Measurements from ENCODE around the gene CWC15. TPM values are rescaled to one million over a fixed set of nuclear protein-coding genes. Genes with fewer than 3 reads are reported as not detected.
"Not testable (repeated sequence)": the region's sequence is repeated elsewhere in the genome, so short reads cannot be mapped to it uniquely, and the experiment has no call there.

CWC15 gene
- total RNA-seq, 1 donor from 2014 or later, result 75.9 TPM

DNA sequence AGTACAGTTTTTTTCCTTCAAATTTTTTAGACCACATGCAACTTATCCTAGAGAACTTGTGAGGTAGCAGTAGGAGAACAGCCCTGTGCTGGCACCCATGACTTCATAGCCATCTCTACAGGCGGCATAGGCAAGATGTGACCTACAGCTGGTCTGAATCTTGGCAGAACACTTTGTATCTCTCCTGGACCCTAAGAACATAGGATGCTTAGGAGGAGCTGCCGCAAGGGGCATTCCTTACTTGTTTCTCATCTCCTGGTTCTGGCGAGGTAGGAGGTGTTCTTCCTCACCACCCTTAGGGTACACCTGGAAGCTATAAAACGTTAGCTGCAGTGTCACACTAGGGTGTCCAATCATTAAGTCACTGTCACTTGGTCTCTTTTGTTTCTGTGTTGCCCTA lies 16.4 kb downstream of the CWC15 start:
- intact Hi-C loops (cut with micrococcal nuclease), result no loop called here

DNA sequence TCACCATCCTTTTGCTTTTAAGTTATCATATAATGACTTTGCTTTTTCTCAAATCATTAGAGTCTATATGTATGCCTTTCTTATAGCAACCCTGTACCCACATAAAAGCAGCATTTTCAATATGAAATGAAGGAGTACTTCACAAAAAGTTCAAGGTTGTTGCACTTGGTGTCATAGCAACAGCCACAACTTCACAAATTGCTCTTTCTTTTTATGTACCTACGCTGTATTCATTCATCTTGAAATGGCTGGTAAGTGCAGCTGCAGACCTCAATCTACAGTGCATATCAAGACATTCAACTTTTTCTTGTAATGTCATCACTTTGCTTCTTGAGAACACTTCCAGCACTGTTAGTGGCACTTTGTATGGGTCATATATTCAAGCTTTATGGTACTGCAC lies 18.6 kb downstream of the CWC15 start:
- intact Hi-C loops (cut with micrococcal nuclease), result no loop called here

GRCh38 chr11:94948070-94948617 lies 25.2 kb downstream of the CWC15 start:
- intact Hi-C loops (cut with micrococcal nuclease), result no loop called here

DNA sequence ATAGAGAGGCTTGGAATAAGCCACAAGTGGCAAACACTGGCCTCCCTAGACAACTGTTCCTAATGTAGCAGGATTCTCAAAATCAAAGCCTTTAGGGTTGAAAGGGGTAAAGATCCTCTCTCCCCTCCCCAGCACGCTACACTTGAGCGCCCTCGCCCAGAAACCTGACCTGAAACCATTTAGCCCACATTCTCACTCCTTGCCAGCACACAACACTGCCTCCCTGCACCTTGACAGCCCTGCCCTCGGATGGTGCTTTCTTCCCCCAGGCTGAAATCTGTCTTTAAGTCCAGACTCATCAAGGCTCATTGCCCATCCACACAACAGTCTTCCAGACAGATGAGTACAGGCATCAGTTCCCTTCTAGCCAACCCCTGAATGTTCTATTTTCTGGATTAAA lies 26.5 kb downstream of the CWC15 start:
- intact Hi-C loops (cut with micrococcal nuclease), result no loop called here

DNA sequence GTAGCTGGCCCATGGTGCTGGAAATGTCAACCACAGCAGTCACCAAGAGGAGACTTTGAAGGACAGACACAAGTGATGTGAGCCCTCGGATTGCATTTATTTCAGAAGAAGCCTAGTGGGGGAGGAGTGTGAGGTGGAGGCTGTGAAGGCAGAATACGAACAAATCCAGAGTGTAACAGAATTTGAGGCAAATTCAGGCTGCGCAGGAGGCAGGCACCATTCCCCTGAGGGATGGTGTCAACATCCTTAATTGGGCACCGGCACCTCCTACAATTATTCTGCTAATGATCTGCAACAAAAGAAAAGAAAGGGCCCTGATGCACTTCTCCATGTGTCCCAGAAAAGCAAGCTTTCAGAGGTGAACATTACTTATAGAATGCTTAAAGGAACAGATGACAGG lies 32.2 kb downstream of the CWC15 start:
- intact Hi-C loops (cut with micrococcal nuclease), result no loop called here

DNA sequence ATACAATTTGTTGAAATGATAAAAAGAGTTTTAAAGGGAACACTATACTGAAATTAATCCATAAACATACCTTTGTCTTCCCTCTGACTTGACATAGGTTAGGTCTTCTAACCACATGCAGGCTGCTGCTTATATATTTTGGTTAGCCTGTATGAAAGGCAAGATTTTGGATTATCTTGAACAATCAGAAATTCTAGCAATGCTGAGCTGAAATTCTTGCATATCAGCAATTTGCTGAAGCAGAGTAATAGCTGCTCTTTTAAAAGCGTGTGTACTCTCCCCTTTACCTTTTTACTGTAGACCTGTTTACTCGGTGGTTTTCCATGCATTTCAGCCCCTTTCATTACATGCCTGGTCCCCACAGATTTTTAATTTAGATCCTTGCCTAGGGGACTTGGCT lies 34.0 kb downstream of the CWC15 start:
- intact Hi-C loops (cut with micrococcal nuclease), result no loop called here

- intact Hi-C loops (cut with micrococcal nuclease), result no loop called here
These were observed 35.0 kb downstream of the CWC15 start for GRCh38 chr11:94938095-94939055.

DNA sequence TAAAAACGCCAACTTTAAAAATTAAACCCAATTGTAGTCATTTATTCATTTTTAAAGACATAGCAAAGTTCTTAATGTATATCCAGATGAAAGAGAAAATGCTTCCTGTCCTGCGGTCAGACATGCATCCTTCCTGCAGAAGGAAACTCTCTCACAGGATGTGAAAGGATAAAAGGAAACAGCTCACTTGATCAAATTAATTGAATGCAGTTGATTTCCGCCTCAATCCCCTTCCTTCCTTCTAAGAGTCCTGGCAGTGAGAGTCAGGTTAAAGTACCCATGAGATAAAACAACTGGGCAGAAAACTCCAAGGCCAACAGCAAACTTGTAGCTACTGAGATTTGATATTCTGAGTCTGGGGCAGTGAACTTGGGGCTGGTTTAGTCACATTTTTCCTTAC lies 38.5 kb downstream of the CWC15 start:
- intact Hi-C loops (cut with micrococcal nuclease), result no loop called here

DNA sequence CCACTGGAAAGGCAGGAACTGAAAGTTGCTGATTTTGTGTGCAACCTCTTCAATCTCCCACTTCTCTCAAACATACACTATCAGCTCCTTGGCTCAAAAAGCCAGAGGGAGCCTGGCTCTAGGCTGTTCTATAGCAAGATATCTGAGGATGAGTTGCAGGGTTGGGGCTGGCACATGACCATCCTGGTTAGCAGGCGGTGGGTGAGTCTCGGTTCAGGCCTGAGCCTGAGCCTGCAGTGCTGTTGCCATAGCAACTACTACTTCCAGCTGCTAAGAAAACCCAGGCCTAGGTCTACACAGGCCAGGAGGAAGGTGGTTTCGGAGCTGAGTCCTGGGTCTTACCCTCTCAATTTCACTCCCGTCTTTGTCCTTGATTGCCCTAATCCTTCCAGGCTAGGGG lies 39.0 kb downstream of the CWC15 start:
- intact Hi-C loops (cut with micrococcal nuclease), result no loop called here

DNA sequence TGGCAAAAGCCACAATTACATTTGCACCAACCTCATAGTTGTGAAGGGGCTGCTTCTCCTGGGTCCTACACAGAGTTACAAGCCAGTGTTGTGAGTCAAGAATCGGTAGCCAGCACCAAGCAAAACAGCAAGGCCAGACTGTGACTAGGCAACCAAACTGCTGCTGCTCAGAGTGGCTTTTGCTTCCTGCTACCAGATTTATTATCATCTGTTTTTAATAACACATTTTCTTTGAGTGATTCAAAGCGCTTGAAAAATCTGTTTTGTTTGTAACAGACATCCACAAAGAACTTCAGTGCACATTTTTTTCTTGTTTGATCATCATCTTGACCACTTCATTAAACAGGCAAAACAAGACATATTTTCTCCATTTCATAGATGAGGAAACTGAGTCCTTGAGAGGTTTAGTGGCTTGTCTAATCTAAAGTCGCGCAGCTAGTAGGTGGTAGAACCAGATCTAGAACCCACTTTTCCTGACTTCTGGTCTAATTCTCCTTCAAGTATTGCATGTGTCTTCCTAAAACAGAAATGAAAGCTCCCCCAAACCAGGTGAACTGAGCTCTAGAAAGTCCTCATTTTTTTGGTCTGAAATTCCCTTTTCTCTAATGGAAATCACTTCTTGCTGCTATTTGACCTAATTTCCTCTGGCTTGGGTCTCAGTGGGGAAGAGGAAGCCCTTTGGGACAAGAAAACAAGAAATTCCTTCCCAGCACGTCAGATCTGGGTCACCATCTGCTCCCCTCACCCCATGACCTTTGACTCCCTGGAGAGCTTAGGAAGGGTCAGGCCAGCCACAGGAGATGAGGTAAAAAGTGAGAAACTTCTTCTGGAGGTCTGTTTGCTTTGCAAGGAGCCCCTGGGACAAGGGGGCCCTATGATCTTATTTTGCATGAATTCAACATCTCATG lies 39.9 kb downstream of the CWC15 start:
- intact Hi-C loops (cut with micrococcal nuclease), result no loop called here

DNA sequence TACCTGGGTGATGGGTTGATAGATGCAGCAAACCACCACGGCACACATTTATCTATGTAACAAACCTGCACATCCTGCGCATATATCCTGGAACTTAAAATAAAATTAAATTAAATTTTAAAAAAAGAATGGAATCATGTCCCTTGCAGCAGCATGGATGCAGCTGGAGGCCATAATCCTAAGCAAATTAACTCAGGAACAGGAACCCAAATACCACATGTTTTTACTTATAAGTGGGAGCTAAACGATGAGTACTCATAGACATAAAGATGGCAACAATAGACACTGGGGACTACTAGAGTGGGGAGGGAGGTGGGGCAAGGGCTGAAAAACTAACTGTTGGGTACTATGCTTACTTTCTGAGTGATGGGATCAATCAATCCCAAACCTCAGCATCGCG lies 40.9 kb downstream of the CWC15 start:
- intact Hi-C loops (cut with micrococcal nuclease), result no loop called here

GRCh38 chr11:94932072-94932471 lies 41.3 kb downstream of the CWC15 start:
- intact Hi-C loops (cut with micrococcal nuclease), result not testable (repeated sequence)

- intact Hi-C loops (cut with micrococcal nuclease), result no loop called here
These were observed 45.0 kb downstream of the CWC15 start for GRCh38 chr11:94928117-94928990.

DNA sequence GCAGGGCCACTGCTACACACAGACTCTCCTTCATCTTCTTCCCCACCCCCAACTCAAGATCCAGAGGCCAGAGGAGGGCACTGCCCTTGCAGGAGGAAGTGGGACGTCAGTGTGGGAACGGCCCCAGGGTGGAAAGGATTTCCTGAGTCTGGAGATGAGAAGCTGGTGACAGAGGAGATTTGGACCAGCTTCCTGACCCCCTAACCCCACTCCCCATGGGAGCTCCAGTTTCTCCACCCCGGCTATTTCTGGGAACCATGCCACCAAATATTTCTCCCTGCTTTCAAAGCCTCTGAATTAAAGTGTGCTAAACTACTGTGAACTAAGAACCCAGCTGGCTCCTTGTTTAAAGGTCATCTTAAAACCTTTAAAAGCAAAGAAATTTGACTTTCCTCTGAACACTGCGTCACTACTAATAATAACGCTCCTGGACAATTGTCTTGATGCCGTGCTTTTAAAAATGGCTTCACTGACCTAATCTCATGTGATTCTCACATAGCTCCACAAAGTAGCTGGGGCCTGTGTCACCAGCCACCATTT lies 46.6 kb downstream of the CWC15 start:
- intact Hi-C loops (cut with micrococcal nuclease), result no loop called here

GRCh38 chr11:94926271-94926625 lies 47.1 kb downstream of the CWC15 start:
- intact Hi-C loops (cut with micrococcal nuclease), result no loop called here

- intact Hi-C loops (cut with micrococcal nuclease), result no loop called here
These were observed 47.7 kb downstream of the CWC15 start for GRCh38 chr11:94925422-94926270.

GRCh38 chr11:94924612-94925011 lies 48.7 kb downstream of the CWC15 start:
- intact Hi-C loops (cut with micrococcal nuclease), result loop anchor here (1.0 kb wide), 2 partner anchors 49 to 866 kb away; partner anchors contain the start of genes CEP57, CWC15 and KDM4D

DNA sequence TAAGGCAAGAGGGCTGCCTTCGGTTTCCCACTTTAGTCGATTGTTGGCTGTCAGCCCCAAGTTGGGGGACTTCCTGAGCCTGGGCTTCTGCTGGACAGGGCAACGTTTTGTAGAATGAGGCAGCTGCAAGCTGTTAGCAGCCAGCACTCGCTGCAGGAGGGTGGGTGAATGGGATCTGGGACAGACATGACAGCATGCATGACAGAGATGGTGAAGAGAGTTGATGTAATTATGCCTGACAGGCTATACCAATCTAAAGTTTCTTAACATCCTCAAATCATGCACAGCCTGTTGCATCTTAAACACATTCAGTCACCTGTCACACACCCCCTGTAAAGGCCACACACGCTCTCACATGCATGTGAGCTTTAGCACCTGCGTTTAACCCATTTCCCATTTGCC lies 49.2 kb downstream of the CWC15 start:
- intact Hi-C loops (cut with micrococcal nuclease), result loop anchor here (1.0 kb wide), 2 partner anchors 49 to 866 kb away; partner anchors contain the start of genes CEP57, CWC15 and KDM4D

DNA sequence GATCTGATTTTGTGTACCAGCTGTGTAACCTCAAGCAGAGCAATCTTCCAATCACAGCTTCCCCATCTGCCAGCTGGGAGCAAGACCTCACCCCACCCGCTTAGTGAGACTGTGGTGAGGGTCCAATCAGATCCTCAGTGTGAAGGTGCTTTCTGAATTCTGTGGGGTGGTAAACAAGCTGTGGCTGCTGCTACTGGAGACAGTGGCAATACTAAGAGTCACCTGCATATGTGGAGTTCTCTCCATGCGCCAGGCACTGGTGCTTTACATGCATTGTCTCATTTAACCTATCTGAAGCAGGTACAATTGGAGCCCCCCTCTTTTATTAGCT lies 50.4 kb downstream of the CWC15 start:
- intact Hi-C loops (cut with micrococcal nuclease), result no loop called here

All from T-helper 1 cell treated with Interleukin-12 subunit alpha and Interleukin-12 subunit beta and Interleukin-4 antibody, amounts not matched to agents 30 ng/mL and 1 ng/mL, for 36 hours (primary cell).